ENCODE data around the gene DNAJC24.
A peak's percentile ranks its signal among the peaks of the same experiment; 100 is the strongest.
"Not testable (repeated sequence)": the region's sequence is repeated elsewhere in the genome, so short reads cannot be mapped to it uniquely, and the experiment has no call there.

Gene DNAJC24, protein sequence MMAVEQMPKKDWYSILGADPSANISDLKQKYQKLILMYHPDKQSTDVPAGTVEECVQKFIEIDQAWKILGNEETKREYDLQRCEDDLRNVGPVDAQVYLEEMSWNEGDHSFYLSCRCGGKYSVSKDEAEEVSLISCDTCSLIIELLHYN

DNA sequence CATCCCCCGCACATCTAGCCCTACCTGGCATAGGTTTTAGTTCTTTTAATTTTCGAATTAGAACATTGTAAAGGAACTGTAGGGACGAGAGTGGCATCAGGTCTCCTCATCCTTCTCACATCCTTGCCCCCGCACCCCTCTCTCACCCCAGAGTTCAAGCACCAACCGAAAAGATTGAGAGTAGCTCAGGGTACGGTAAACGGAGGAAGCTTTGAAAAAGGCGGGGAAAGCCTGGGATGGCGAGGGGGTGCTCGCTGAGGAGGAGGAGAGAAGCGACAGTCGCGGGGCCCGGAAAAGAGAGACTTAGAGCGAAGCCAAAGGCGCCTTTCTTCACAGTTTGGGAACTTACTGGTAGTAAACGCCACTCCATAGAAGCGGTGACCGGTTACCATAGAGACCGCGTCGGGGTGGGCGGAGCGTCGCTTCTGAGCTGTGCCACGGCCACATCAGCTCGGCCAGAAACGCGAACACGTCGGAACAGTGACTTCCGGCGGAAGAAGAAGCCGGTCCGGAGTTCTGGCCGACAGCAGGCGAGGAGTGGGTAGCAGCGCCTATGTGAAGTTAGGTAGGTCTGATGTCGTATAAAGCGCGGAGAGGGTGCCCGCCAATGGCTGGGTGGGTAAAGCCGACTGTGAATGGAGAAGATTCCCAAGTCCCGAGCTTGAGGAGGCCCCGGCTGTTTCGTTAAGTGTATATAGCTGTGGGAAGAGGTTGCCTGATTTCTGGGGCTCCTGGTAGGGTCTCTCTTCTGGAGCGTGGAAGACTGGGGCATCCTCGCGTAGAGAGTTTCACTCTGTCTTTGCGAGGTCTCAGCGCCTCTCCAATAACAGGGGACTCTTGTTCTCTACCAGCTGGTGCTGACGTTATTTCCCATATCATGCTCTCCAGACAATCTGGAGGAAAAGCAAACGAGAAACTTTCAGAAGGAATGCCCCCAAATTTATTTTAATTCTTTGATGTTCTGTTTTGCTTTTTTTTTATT, at the start of gene DNAJC24, which contains the start of gene DCDC1:
DNAJC24 (plus strand) TSS at position 513 of the 982 bp plus-strand sequence. CDS start 889 bp downstream, outside the sequence.
DCDC1 (minus strand) TSS at position 392 of the 982 bp plus-strand sequence. CDS start 41,459 bp downstream, outside the sequence.
- DNase-seq (ENCODE audit: low read depth) = peak; percentile 89

DNA sequence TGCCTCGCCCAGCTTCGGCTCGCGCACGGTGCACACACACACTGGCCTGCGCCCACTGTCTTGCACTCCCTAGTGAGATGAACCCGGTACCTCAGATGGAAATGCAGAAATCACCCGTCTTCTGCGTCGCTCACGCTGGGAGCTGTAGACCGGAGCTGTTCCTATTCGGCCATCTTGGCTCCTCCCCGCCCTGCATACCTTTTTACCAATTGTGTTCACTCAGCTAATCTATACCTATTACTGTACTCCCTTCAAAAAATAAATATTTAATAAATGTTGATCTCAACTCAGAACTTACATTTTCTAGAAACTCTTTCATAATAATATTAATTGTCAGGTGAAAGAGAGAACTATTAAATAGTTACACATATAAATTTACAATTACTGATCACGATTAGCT, 48.2 kb upstream of the DNAJC24 start:
- not testable (repeated sequence) for DNase-seq (ENCODE audit: low read depth)

DNA sequence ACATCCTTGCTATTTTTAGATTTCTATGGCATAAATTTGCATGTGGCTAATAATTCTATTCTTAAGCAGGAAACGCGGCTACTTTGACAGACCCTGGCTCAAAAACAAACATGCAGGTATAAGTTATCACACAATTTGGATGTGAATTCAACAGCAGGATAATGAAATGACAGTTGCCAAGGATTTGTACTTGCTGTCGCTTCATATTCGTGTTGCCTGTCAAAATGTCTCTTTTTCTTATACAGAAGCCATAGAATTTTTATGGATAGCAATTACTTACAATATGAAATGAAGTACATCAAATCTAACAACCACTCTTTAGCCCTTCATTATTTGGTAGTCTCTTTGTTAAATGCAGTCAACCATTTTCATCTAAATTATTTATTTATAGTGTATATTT, 46.5 kb upstream of the DNAJC24 start:
- no peak for DNase-seq (ENCODE audit: low read depth)

DNA sequence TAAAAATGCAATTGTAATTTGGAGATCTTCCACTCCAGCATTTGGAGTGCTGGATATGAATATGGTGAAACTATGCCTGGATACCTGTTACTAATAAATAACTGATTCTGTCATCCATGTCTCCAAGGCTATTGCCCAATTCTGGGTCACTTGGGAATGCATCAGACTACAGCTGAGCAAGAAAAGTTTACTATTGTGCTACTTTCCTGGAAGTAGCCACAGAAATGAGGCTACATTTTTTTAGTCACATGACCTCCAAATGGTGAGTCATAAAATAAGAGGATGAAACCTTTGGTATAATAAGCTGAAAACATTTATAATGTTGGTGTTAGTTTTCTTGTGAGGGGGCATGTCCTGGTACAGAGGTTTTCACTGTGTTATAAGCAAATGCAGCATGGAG, 44.5 kb upstream of the DNAJC24 start:
- DNase-seq (ENCODE audit: low read depth) = no peak

DNA sequence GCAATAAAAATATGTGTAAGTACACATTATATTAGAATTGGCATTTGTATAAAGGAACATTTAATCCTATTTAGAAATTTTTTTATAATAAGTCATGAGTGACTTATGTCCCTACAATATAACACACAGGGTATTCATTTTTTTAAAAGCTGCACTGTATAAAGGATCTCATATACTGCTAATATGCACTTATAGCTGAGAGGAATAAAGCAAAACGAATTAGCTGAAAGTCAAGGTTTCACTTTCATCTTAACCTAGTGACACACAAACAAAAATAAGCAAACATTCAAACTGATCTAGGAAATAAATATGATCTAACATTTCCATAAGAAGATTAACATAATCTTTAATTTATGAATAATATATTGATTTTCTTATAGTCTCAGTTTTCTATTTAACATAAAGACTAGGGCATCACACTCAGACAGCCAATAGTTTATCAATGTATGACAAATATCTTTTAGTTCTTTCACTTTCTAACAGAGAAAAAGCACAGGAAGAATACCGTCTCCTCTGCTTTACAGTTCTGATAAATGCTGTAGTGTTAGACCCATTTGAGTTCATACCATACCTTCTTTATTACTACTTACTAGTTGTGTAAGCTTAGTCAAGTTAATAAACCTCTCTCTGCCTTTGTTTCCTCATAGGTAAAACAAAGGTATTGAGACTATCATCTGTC, 43.1 kb upstream of the DNAJC24 start:
- DNase-seq (ENCODE audit: low read depth) = no peak

DNA sequence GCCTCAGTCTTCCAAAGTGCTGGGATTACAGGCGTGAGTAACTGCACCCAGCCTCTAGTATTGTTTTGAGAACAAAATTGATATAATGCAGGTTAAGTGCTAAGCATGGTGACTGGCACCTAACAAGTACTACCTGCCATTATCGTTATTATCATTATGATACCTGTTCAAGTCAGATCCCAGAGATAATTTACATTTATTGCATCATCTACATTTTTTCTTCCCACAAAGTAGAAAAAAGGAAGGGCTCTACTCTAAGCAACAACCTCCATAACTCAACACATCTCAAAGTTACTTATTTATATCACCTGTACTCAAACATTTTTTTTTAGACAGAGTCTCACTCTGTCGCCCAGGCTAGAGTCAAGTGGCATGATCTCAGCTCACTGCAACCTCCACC, 42.2 kb upstream of the DNAJC24 start:
- DNase-seq (ENCODE audit: low read depth) = no peak

DNA sequence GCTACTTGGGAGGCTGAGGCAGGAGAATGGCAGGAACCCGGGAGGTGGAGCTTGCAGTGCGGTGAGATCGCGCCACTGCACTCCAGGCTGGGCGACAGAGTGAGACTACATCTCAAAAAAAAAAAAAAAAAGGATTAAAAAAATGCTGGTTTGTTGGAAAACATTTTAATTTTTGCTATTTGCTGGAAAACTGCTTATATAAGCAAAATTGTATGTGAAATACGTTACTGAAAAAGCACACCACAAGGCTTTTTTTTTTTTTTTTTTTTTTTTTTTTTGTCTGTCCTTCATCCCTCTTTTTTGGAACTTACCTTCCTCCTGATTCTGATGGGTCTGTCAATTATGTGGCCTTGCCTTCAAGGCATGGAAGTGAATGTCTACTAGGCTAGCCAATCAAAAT, 41.0 kb upstream of the DNAJC24 start:
- no peak for DNase-seq (ENCODE audit: low read depth)

DNA sequence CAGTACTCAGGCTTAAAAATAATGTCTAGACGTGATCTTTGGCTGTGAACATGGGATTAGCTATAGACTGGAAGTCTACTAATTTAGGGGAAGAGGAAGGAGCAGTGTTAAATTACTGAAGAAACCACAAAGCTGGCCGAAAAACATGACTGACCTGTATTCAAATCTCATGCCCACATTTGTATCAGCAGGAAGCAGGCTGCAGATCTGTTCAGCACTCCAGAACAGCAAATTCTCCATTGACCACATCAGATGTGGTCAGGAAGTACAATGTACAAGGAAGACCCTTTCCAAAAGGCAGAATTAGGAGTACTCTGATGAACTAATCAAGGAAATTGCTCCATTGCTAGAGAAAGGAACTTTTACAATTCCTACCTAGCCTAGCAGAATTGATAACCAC, 31.9 kb upstream of the DNAJC24 start:
- no peak for DNase-seq (ENCODE audit: low read depth)

DNA sequence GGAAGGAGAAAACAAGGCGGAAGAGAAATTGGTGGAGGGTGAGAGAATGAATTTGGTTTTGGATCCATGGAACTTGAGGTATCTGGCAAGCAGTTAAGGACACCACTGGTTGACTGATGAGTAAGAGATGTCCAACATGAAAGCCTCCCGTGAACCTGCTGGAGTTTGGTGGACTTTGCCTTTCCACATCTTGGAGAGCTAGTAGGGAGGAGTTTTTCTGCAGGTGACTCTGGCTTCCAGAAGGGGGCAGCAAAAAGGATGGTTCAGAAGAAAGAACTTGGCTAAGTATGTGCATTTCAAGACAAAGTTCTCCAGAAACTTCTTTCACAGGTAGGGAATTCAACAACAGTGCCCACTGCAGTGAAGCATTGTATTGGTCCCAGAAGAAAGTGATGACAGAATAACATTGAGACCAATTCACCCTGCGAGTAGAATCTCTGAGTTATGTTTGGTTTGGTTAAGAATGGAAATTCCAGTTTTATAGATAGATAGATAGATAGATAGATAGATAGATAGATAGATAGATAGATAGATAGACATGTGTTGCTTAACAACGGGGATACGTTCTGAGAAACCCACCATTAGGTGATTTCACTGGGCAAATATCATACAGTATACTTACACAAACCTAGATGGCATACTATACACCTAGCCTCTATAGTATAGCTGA, 28.6 kb upstream of the DNAJC24 start:
- no peak for DNase-seq (ENCODE audit: low read depth)

DNA sequence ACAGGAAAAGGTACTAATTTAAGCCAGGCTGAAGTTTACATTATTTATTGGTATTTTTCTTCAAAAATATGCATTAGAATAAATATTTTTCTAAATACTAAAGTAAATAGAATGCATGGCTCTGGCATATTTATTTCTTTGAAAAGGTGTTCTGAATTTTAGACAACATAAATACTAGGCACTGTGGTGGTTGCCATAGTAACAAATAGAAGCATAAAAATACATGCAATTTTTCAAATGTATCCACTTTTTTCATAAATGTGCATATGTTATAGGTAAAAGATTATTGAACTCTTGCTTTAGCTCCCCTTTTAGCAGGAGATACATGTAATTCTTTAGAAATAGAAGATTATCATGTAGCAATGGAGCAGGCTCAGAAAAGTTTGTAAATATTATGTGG, 18.5 kb upstream of the DNAJC24 start:
- no peak for DNase-seq (ENCODE audit: low read depth)

DNA sequence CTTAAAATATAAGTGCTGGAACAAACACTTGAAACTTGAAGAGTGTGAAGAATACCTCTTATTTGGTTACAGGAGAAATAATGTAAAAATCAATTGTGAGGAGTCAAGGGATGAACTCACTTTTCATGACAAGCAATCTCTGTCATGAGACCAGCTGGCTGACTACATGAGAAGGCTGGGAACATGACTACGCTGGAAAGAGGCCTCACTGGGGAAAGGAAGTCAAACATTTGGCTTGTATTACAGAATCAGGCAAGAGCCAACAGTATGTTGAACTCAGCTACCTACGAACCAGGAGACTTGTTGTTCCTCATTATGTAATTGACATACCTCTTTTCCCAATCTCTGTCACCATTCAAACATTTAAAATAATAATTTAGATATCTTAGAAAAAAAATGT, 14.5 kb upstream of the DNAJC24 start:
- no peak for DNase-seq (ENCODE audit: low read depth)

DNA sequence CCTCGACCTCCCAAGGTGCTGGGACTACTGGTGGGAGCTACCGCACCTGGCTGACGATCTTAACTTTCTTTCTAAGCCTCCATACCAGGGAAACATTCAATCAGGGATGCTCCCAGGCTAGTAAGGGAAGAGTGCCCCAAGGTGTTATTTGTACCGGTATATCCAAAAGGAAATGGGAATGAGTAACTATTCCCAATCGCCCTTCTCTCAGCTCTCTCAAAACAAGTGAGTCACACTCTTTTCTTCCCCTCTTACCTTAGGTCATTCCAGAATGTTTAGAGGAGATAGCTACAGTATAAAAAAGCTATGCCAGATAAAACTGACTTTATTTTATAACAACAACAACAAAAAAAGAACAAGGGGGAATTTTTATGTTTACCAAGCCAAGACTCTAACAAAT, 13.8 kb upstream of the DNAJC24 start:
- no peak for DNase-seq (ENCODE audit: low read depth)

DNA sequence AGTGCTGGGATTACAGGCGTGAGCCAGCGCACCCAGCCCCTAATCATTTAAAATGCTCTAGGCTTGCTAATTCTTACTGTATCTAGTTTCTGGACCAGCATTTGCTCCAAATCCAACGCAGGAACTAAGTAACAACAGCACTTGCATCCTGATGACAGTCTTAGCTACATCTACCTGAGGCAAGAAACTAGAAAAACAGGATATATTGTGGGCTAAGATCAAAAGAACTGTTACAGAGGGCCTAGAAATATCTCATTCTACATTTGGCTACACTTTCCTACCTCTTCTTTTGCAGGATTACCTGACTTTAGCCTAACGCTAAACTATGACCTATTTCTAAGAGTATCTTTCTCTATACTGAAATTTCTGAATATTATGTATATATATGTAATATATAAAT, 7.9 kb upstream of the DNAJC24 start:
- DNase-seq (ENCODE audit: low read depth) = no peak

DNA sequence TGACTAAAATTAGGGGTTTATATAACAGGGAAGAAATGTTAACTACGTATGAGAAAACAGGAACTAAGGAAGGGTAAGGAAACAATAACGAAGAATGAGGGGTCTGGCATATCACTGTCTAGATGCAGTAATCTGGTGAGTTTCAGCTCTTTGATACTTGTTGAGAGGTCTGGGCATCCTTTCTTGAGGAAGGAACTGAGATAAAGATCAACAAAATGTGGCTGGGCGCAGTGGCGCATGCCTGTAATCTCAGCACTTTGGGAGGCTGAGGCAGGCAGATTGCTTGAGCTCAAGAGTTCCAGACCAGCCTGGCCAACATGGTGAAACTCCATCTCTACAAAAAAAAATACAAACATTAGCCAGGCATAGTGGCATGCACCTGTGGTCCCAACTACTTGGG, 2.9 kb upstream of the DNAJC24 start:
- no peak for DNase-seq (ENCODE audit: low read depth)

DNA sequence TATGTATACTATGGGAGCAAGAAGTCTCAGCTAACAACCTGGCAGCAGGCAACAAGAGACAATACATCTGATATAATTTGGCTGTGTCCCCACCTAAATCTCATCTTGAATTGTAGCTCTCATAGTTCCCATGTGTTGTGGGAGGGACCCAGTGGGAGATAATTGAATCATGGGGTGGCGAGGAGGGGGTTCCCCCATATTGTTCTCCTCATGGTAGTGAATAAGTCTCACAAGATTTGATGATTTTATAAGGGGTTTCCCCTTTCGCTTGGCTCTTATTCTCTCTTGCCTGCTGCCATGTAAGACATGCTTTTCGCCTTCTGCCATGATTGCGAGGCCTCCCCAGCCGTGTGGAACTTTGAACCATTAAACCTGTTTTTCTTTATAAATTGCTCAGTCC, 6.2 kb downstream of the DNAJC24 start:
- DNase-seq (ENCODE audit: low read depth) = no peak

DNA sequence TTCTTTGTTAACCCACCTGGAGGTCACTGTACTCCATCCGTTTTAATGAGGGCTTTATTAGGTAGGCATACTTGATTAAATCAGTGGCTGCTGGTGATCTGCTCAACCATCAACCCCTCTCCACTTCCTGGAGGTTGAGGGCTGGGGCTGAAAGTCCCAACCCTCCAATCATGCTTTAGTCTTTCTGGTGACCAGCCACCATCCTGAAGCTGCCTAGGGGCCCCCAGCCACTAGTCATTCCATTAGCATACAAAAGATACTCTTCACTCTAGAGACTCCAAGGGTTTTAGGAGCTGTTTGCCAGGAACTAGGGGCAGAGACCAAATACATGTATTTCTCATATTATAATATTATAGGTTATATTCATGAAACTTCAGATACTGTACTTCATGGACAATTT, 13.5 kb downstream of the DNAJC24 start:
- DNase-seq (ENCODE audit: low read depth) = no peak

DNA sequence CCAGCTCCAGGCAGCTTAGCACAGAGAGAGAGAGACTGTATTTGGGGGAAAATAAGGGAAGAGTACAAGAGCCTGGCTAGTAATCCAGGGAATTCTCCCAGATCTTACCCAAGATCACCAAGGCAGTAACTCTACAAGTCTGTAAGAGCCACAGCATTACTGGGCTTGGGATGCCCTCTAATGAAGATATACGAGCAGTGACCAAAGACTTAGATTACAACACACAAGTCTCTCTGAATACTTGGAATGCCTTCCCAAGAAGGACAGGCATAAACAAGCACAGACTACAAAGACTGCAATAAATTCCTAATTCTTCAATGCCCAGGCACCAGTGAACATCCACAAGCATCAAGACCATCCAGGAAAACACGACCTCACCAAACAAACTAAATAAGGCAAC, 17.7 kb downstream of the DNAJC24 start:
- DNase-seq (ENCODE audit: low read depth) = no peak

DNA sequence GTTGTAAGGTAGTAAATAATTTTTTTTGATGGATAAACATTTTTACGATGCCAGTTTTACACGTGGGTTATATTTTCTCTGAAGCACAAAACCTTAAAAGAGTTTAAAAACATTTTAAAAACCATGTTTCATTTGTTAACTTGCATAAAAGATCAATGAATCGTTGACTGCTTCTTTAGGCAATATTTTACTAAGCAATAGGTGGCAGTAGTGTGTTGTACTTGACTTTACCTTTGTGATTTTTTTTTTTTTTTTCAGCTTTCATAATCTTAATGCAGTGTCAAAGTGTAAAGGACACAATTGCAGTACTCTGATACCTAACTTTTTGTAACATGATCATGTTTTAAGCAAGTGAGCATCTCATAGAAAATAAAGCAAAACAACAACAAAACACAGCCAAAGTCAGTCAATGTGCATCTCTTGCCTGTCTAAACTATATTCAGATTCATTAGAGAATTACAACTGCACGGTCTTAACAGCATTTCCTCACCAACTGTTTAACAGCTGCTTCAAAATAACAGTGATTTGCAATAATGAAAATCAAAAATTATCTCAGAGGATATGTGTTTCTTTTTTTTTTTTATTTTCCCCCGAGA, 27.7 kb downstream of the DNAJC24 start:
- DNase-seq (ENCODE audit: low read depth) = no peak

DNA sequence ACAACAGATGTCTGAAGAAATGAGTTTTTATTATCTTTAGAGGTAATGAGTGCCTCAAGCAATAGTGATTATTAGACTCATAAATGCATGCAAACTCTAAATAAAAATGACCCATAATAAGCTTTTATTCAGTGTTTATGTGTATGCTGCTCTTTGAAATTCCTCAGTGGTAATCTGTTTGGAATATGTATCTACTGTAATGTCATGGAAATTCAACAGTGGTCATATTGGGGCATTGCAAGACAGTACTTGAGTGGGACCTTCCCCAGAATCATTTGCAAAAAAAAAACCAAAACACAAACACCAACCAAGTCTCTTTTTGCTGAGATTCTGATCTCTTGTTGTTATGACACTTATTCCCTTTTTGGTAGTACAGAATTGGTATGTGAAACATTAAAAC, 35.0 kb downstream of the DNAJC24 start:
- no peak for DNase-seq (ENCODE audit: low read depth)

DNA sequence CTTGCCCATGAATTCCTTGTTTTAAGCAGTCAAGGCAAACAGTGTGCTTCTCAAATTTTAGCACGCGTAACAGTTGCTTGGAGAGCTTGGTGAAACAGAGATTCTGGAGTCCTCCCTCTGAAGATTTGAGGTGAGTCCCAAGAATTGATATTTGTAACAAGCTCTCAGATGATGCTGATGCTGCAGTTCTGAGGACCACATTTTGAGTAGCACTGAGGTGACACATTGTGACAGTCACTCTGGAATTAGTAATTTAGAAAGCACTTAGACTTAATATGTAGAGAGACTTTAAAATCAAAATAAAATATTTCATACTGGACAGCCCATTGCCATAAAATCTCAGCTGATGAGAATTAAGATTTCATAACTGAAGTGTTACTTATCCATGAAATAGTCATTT, 38.5 kb downstream of the DNAJC24 start:
- no peak for DNase-seq (ENCODE audit: low read depth)

DNA sequence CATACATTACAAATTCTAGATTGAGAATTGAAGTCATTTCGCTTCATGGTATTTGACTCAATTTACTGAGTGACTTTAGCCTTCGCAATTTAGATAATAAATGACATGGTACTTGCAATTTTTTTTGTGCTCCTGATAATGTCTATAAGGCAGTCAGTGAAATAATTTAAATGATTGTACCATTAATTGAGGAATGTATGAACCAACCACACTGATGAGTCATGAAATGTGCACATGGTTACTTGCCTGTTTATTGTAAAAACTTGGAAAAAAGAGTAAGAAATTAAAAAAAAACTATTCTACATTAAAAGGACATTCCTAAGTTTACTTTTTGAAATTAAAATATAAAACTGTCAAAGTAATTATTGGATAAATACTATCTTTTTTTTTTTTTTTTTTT, 43.3 kb downstream of the DNAJC24 start:
- DNase-seq (ENCODE audit: low read depth) = no peak

DNA sequence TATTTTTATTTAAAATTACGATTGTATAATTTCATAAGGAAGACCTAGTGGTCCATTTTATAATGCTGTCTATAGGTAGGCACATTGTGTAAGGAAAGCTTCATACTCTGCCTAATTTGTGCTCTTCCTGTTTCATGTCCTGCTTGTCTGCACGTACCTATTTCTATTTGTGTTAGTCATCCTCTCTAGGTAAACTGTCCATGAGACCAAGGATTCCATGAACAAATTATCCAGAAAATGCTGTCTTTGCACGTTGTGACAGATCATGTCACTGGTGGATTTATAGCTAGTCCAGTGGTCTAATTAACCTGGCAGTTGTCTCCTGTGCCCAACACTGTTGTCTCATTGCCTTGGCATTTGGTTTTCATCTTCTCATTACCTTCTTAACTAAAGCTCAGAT, 44.7 kb downstream of the DNAJC24 start:
- no peak for DNase-seq (ENCODE audit: low read depth)

Measured in activated T-cell treated with anti-CD3 and anti-CD28 coated beads for 24 hours (primary cell).